Spleen (tissue), 11 donors: ENCODE measurements around the gene PCSK7. TPM values are rescaled to one million over a fixed set of nuclear protein-coding genes. Genes with fewer than 3 reads are reported as not detected.

Experiments used
- DNase-seq: peaks from one replicate; pipeline ENCODE4 v3.0.0-alpha.2; 2020
- H3K27ac ChIP-seq, 8 donors: fragments of 200-600 bp; sonication (generic) in 7 of 8; 1 replicate in 4 of 8; 2 replicates in 4 of 8; pipeline versions ENCODE4 v1.5.0 to v1.8.0; 2016 to 2021; ENCODE audit warnings: inconsistent platforms in 4 of 8, mild to moderate bottlenecking in 4 of 8, moderate library complexity in 1 of 8
- H3K27me3 ChIP-seq, 7 donors: fragments of 200-600 bp; sonication (generic) in 6 of 7; replicated peaks in 1 of 7; 1 replicate in 4 of 7; 2 replicates in 3 of 7; pipeline versions ENCODE4 v1.5.0 to v1.8.0; 2016 to 2021; ENCODE audit warnings: inconsistent platforms in 3 of 7, mild to moderate bottlenecking in 1 of 7
- H3K36me3 ChIP-seq, 6 donors: fragments of 200-600 bp; sonication (generic) in 5 of 6; 1 replicate in 4 of 6; 2 replicates in 2 of 6; pipeline versions ENCODE4 v1.5.0 to v1.8.0; 2016 to 2021; ENCODE audit warnings: inconsistent platforms in 2 of 6
- H3K4me1 ChIP-seq, 6 donors: fragments of 200-600 bp; sonication (generic) in 5 of 6; 1 replicate in 3 of 6; 2 replicates in 3 of 6; pipeline versions ENCODE4 v1.5.0 to v1.8.0; 2016 to 2021; ENCODE audit warnings: inconsistent platforms in 3 of 6
- H3K4me3 ChIP-seq, 8 donors: fragments of 200-600 bp; sonication (generic) in 7 of 8; 1 replicate in 4 of 8; 2 replicates in 4 of 8; pipeline versions ENCODE4 v1.5.0 to v1.8.0; 2016 to 2021; ENCODE audit warnings: inconsistent platforms in 4 of 8, mild to moderate bottlenecking in 4 of 8, moderate library complexity in 2 of 8
- H3K9me3 ChIP-seq, 8 donors: fragments of 200-600 bp; sonication (generic) in 7 of 8; 1 replicate in 4 of 8; 2 replicates in 4 of 8; pipeline versions ENCODE4 v1.5.0 to v1.8.0; 2016 to 2021; ENCODE audit warnings: inconsistent platforms in 4 of 8
- POLR2A ChIP-seq, 3 donors: fragments of 450-650 bp; IDR thresholded peaks; one replicate each; pipeline ENCODE4 v1.5.1; 2017; ENCODE audit warnings: antibody characterized with exemption in 3 of 3, mild to moderate bottlenecking in 1 of 3
- POLR2AphosphoS5 ChIP-seq, 3 donors: sonication (generic); formaldehyde crosslinking; IDR thresholded peaks; one replicate each; pipeline ENCODE4 v1.5.1; 2017; ENCODE audit warnings: antibody characterized with exemption in 3 of 3
- WGBS, 5 donors: extraction: QIAGEN DNeasy Blood & Tissue Kit in 3 of 5; methylation state at CpG; one replicate each; pipeline versions ENCODE4 v1.1.5 to v1.1.7; 2013 to 2018; 5-methylcytosine and 5-hydroxymethylcytosine counted together
- intact Hi-C: fragments of 100-400 bp; cut with DNase I; formaldehyde crosslinking; loops from one replicate; pipeline ENCODE4 v1.15.0; 2023; ENCODE audit warnings: low total_unique reads
- polyA plus RNA-seq, 3 donors: library from polyadenylated mRNA; stranded (reverse); fragments of 200-250 nt; gene quantifications; one replicate each; pipeline ENCODE4 v1.2.1, GENCODE V29; 2013
- total RNA-seq, 7 donors: library from RNA; depleted of rRNA in 3 of 7; stranded (reverse); fragments of >200 nt in 3 of 7; fragmentation: NEBNext Ultra II Directional in 4 of 7; extraction: Animal tissue kit (Norgen Biotek cat#: 25700) in 4 of 7; gene quantifications; one replicate each; pipeline versions ENCODE4 v1.1.0 to v1.2.1, GENCODE V29; 2016 to 2021
- TF ChIP-seq, protein P1 (sequence below), 11 experiments: fragments of 200-600 bp in 7 of 11; fragments of 450-650 bp in 4 of 11; sonication (generic) in 4 of 11; IDR thresholded peaks in 8 of 11; conservative IDR thresholded peaks in 3 of 11; 1 replicate in 7 of 11; 2 replicates in 4 of 11; pipeline versions ENCODE4 v1.4.0 to v1.8.0; 2016 to 2021; ENCODE audit warnings: antibody characterized with exemption in 11 of 11, inconsistent platforms in 4 of 11, mild to moderate bottlenecking in 1 of 11
- donor health status: healthy with polysubstance abuse.
- donor health status: DM: no; HTN: no; CAD: no; lungs with moderate emphysema.
- donor health status: DM: no; HTN: no; CAD: no.
- donor health status: Bipolar disorder and iron deficiency.
- donor health status: healthy.
- donor health status: DM: no; HTN: no; CAD: no.
- donor health status: DM: yes; HTN: yes; CAD: no.

PCSK7 gene
- total and polyA plus RNA-seq, 10 donors, result 27.3 to 152 (median 97.3) TPM

DNA sequence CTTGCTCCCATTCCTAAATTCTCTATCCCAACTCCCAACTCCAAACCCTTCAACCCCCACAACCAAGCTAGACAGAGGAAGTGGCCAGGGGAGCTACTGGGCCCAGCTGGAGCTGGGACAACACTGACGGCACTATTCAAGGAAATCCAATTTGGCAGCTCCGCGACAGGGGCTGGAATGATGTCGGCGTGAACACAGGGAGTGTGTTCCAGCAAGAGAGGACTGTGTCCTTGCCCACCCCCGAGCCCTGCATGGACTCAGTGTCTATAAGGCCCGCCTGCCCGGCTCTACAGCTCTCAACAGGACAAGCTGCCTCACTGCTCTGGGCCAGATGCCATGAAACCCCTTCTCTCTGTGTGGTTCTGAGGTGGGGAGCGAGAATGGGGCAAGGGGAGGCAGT, 11.3 kb downstream of the PCSK7 start:
- Histone ChIP-seq H3K4me3 (no peak overlapping the region), H3K9me3 (no peaks in the 10 kb centered on the region), H3K27me3 (no peaks in the 10 kb centered on the region), H3K36me3 (peaks cover 2 to 100% (median 96%) of the 10 kb centered on the region in 6 donors), H3K4me1 (peaks cover 0 to 81% (median 33%) of the 10 kb centered on the region in 6 donors), H3K27ac (peak overlapping the region in 7 of 8 donors; percentile 49 to 78 (median 72))
- WGBS, 5 donors, result 66 to 90% (median 87%) methylated on average over 8 to 9 of the region's 9 CpGs
- intact Hi-C loops, result loop anchor here (10.0 kb wide), 2 partner anchors 116 to 346 kb away; no protein-coding TSS in a partner anchor
- TF ChIP-seq POLR2AphosphoS5 (IDR thresholded peaks at IDR 0.05), result peak; percentile 47 to 75 (median 65)
- no peak for TF ChIP-seq POLR2A (IDR thresholded peaks at IDR 0.05)
- no peak for DNase-seq

DNA sequence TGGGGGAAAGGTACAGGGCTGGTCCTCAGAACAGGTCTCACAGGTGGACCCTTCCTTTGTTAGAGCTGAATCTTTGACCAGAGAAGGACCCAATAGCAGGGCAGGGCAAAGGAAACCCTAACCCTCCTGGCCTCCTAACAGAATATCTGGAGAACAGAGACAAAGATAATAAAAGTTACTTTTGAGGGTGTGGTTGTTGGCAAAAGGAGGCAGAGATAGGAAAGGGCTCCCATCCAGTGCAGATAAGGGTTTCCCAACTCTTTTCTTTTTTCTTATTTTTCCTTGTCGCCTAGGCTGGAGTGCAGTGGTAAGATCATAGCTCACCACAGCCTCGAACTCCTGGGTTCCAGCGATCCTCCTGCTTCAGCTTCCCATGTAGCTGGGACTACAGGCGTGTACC, 11.9 kb downstream of the PCSK7 start:
- TF ChIP-seq POLR2A (IDR thresholded peaks at IDR 0.05), result no peak
- Histone ChIP-seq H3K27ac (peak overlapping the region in 7 of 8 donors; percentile 18 to 78 (median 72)), H3K4me3 (no peak overlapping the region), H3K9me3 (no peaks in the 10 kb centered on the region), H3K4me1 (peaks cover 0 to 75% (median 30%) of the 10 kb centered on the region in 6 donors), H3K36me3 (peaks cover 2 to 100% (median 92%) of the 10 kb centered on the region in 6 donors), H3K27me3 (no peaks in the 10 kb centered on the region)
- intact Hi-C loops, result loop anchor here (10.0 kb wide), 2 partner anchors 115 to 345 kb away; no protein-coding TSS in a partner anchor
- 95 to 99% (median 97%) methylated on average over 4 of the region's 4 CpGs for WGBS, 5 donors
- DNase-seq, result no peak

DNA sequence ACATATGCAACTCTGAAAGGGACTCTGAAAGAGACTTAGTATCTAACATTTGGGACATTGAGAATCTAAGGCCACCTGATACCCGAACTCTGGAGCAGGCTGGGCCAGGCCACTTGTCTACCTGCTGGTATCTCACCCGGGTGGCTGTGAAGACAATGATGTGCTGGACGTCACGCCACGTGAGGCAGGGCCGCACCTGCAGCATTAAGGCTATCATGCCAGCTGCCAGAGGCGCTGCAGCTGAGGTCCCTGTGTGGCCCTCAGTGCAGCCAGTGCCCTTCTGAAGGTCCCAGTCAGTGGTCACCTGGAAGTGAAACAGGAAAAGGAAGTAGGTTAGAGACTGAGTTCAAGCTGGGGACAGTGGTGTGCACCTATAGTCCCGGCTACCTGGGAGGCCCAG, 12.4 kb downstream of the PCSK7 start:
- Histone ChIP-seq H3K4me3 (no peak overlapping the region), H3K9me3 (no peaks in the 10 kb centered on the region), H3K36me3 (peaks cover 2 to 100% (median 93%) of the 10 kb centered on the region in 6 donors), H3K27ac (peak overlapping the region in 4 of 8 donors; percentile 72 to 78 (median 77)), H3K4me1 (peaks cover 0 to 74% (median 24%) of the 10 kb centered on the region in 6 donors), H3K27me3 (no peaks in the 10 kb centered on the region)
- 88 to 92% (median 91%) methylated on average over 8 of the region's 8 CpGs for WGBS, 5 donors
- intact Hi-C loops, result no loop called here
- TF ChIP-seq POLR2A (IDR thresholded peaks at IDR 0.05) (no peak), POLR2AphosphoS5 (IDR thresholded peaks at IDR 0.05) (peak in 1 of 3 donors; percentile 21)
- no peak for DNase-seq

DNA sequence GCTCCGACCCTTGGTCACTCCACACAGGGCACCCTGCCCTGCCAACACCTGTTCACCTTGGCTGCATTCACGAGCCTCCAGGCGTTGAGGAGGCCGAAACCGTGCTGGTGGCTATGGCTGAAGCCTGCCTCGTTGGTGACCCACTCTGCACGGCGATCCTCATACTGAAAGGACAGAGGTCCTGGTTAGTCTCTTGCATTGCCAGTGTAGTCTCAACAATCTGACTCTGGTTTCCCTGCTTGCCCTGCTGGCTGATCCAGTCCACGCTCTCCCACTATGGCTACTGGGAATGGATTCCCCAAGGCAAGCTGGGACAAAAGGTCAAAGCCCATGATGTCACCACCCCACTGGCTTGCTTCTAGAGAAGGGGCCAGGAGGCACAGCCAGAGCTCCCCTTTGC, 12.9 kb downstream of the PCSK7 start:
- TF ChIP-seq, protein P1, sequence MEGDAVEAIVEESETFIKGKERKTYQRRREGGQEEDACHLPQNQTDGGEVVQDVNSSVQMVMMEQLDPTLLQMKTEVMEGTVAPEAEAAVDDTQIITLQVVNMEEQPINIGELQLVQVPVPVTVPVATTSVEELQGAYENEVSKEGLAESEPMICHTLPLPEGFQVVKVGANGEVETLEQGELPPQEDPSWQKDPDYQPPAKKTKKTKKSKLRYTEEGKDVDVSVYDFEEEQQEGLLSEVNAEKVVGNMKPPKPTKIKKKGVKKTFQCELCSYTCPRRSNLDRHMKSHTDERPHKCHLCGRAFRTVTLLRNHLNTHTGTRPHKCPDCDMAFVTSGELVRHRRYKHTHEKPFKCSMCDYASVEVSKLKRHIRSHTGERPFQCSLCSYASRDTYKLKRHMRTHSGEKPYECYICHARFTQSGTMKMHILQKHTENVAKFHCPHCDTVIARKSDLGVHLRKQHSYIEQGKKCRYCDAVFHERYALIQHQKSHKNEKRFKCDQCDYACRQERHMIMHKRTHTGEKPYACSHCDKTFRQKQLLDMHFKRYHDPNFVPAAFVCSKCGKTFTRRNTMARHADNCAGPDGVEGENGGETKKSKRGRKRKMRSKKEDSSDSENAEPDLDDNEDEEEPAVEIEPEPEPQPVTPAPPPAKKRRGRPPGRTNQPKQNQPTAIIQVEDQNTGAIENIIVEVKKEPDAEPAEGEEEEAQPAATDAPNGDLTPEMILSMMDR (IDR thresholded peaks at IDR 0.05 in 8 of 11, conservative IDR thresholded peaks at IDR 0.05 in 3 of 11), result no peak
- TF ChIP-seq POLR2A (IDR thresholded peaks at IDR 0.05) (no peak), POLR2AphosphoS5 (IDR thresholded peaks at IDR 0.05) (no peak)
- DNase-seq, result no peak
- 91 to 99% (median 96%) methylated on average over 8 to 9 of the region's 9 CpGs for WGBS, 5 donors
- Histone ChIP-seq H3K27me3 (no peaks in the 10 kb centered on the region), H3K27ac (peak overlapping the region in 7 of 8 donors; percentile 12 to 78 (median 72)), H3K4me3 (no peak overlapping the region), H3K4me1 (peaks cover 0 to 69% (median 21%) of the 10 kb centered on the region in 6 donors), H3K9me3 (no peaks in the 10 kb centered on the region), H3K36me3 (peaks cover 2 to 100% (median 93%) of the 10 kb centered on the region in 6 donors)
- intact Hi-C loops, result no loop called here

DNA sequence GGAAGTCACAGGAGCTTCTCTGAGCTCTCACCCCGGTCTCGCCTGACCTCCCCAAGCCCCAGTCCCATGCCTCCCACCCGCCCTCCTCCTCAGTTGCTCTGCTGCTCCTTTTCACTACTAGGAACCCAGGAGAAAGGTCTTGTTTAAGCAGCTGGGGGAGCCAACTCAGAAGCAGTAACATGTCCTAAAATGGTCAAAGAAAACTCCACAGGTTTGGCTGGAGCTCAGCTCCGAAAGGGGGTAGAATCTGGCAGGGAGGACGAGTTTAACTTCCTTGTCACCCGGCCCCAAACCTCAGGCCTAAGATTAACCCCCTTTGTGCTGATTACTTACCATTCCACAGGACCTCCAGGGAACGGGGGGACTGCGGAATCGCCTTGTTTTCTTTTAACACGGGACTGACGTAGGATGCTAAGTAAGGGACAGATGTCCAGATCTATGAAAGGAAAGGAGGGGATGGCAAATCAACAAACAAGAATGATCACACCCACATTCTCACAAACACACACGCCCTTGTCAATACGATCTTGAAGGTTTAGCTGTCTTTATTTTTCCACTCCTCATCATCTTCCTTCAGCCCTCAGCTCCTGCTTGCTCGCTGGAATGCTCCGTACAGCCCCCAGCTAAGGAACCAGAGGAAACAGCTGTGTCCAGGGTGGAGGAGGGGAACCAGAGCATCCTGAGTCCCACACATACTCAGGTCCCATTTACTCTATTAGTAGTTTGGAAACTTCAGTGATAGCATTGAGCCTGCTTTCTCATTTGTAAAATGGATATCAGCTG, 13.5 kb downstream of the PCSK7 start:
- no peak overlapping the region for H3K4me3 ChIP-seq
- intact Hi-C loops, result no loop called here
- H3K27ac ChIP-seq, result peak overlapping the region in 7 of 8 donors; percentile 34 to 78 (median 72)
- H3K36me3 ChIP-seq, result peaks cover 0 to 100% (median 93%) of the 10 kb centered on the region in 6 donors
- no peaks in the 10 kb centered on the region for H3K27me3 ChIP-seq
- peaks cover 0 to 73% (median 20%) of the 10 kb centered on the region in 6 donors for H3K4me1 ChIP-seq
- WGBS, 5 donors, result 78 to 86% (median 84%) methylated on average over 15 of the region's 15 CpGs
- peak; percentile 56 for DNase-seq
- TF ChIP-seq, protein P1 (IDR thresholded peaks at IDR 0.05 in 8 of 11, conservative IDR thresholded peaks at IDR 0.05 in 3 of 11), result no peak
- peak in 1 of 3 donors; percentile 39 for TF ChIP-seq POLR2AphosphoS5 (IDR thresholded peaks at IDR 0.05)
- H3K9me3 ChIP-seq, result no peaks in the 10 kb centered on the region
